ENCODE results near the gene VEZT. TPM values are rescaled to one million over a fixed set of nuclear protein-coding genes. Genes with fewer than 3 reads are reported as not detected.

Gene VEZT
- total and polyA plus RNA-seq, 10 of the 15 experiments (the other 5 are each of a cell fraction or from before 2014, with no cell fraction given): 32.8 to 134 (median 66.2) TPM

- no peak for TF ChIP-seq SMARCA5 (IDR thresholded peaks at IDR 0.05)
- TF ChIP-seq E2F4 (IDR thresholded peaks at IDR 0.05; ENCODE audit: low read depth, low read length): no peak
Measured at GRCh38 chr12:95349291-95349690, 131.7 kb downstream of the VEZT start (continued).

GRCh38 chr12:95351748-95352147 lies 134.1 kb downstream of the VEZT start:
- Histone ChIP-seq H3K27me3 (replicated peaks in 1 of 2; ENCODE audit: control insufficient read depth in 2 of 2, insufficient read depth in 2 of 2, low read length in 1 of 2) (peaks cover 0 to 4% of the 10 kb centered on the region in 2 experiments; a peak in 2 of 4 replicates), H3K4me1 (ENCODE audit: control insufficient read depth, insufficient read depth, low read length) (no peaks in the 10 kb centered on the region), H4K20me1 (ENCODE audit: control insufficient read depth, insufficient read depth) (no peaks in the 10 kb centered on the region), H3K4me3 (no peak overlapping the region), H3K79me2 (ENCODE audit: control insufficient read depth, insufficient read depth, low read length) (no peaks in the 10 kb centered on the region), H3K9ac (ENCODE audit: control insufficient read depth, insufficient read depth, low read length) (no peak overlapping the region), H3K36me3 (ENCODE audit: control insufficient read depth in 2 of 2, insufficient read depth in 2 of 2, low read length in 1 of 2) (no peaks in the 10 kb centered on the region), H3K9me3 (replicated peaks; ENCODE audit: control insufficient read depth, insufficient read depth, low read length) (no peaks in the 10 kb centered on the region), H3K4me2 (ENCODE audit: control insufficient read depth, insufficient read depth) (no peak overlapping the region), H2AFZ (ENCODE audit: control insufficient read depth, low read depth, low read length) (no peak overlapping the region), H3K27ac (ENCODE audit: control insufficient read depth, insufficient read depth) (no peak overlapping the region)
- DNase-seq (ENCODE audit: low read depth, low spot score) (no peak), FAIRE-seq (no peak), ATAC-seq (no peak)
- intact Hi-C loops (cut with micrococcal nuclease; ENCODE audit: unreplicated experiment): no loop called here
- in situ Hi-C loops (cut with MboI): no loop called here
- ChIA-PET CTCF (interaction anchor here (0.8 to 1.4 kb wide), 3 partner anchors 10 to 183 kb away, joined by 3 to 5 read pairs (median 3); no protein-coding TSS in a partner anchor), RAD21 (ENCODE audit: unreplicated experiment) (no interaction called here), POLR2A (no interaction called here), SMC1A (ENCODE audit: uncharacterized antibody, unreplicated experiment) (interaction anchor here (0.7 to 1.6 kb wide), 3 partner anchors 29 to 234 kb away, joined by 3 read pairs; no protein-coding TSS in a partner anchor)
- BruUV-seq (replicated peaks): no TSS peak
- TF ChIP-seq CREM (IDR thresholded peaks at IDR 0.05; ENCODE audit: low read depth) (no peak), ATF3 (IDR thresholded peaks at IDR 0.05; ENCODE audit: borderline replicate concordance, extremely low read depth, low read depth, low read length) (no peak), MYC (IDR thresholded peaks at IDR 0.05; ENCODE audit: insufficient read depth, insufficient read length, insufficient replicate concordance, low read length, severe bottlenecking) (no peak), MYB (IDR thresholded peaks at IDR 0.05; ENCODE audit: borderline replicate concordance, low read depth, low read length) (no peak), TCF12 (IDR thresholded peaks at IDR 0.05; ENCODE audit: low read depth, low read length) (no peak), HCFC1 (IDR thresholded peaks at IDR 0.05; ENCODE audit: low read length) (no peak), SUPT20H (IDR thresholded peaks at IDR 0.05; ENCODE audit: borderline replicate concordance, control insufficient read depth, low read depth, low read length) (no peak), STAT3 (IDR thresholded peaks at IDR 0.05; ENCODE audit: low read depth, low read length) (no peak), CEBPZ (IDR thresholded peaks at IDR 0.05; ENCODE audit: low read depth, low read length) (no peak), CHD4 (IDR thresholded peaks at IDR 0.05) (no peak), MTA3 (IDR thresholded peaks at IDR 0.05; ENCODE audit: borderline replicate concordance, low read length) (no peak), GATAD2B (conservative IDR thresholded peaks at IDR 0.05; ENCODE audit: low read depth) (no peak), ATF7 (IDR thresholded peaks at IDR 0.05; ENCODE audit: low read depth) (no peak), BCL11A (IDR thresholded peaks at IDR 0.05; ENCODE audit: low read depth, low read length) (no peak), POLR2AphosphoS5 (IDR thresholded peaks at IDR 0.05; ENCODE audit: low read length) (no peak), SMAD5 (IDR thresholded peaks at IDR 0.05; ENCODE audit: low read depth) (no peak)
- WGBS (ENCODE audit: insufficient coverage, insufficient replicate concordance, low lambda C conversion rate, missing lambda C conversion rate): 80% methylated on average over 6 of the region's 6 CpGs
